ENCODE measurements around the gene GPC1.

GPC1 gene

DNA sequence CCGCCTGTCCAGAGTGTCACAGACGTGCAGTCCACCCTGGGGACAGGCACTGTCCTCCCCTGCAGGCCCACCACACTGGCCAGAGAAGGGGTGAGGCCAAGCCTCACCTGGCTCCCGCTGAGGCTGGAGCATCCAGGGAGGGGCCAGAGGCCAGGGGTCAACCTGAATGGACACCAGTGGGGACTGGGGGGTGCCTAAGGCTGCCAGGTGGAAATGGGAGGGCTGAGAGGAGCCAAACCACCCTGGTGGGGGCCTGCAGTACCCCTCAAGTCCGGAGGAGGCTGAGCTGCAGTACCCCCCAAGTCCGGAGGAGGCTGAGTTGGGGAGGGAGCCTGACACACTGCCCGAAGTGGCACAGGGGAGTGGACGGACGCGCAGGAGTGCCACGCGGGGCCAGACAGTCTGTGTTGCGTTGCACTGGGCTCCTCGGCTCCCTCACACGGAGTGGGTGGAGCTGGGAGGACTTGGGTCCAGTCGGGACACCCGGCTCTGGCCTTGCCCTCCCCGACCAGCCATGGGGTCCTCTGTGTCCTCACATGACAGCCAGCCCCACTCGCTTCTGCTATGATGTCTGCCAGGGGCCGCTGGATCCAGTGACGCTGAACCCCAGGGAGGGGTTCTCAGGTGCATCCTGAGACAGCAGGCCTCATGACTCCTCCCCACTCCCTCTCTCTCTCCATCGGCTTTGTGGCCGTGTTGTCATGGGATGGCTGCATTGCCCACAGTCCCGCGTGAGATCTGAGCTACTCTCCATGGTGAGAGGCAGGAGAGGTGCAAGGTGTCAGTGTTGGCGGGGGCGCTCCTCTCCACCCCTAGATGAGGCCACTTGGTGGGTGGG, 22.3 kb upstream of the GPC1 start:
- Histone ChIP-seq H3K27me3 (ENCODE audit: low read depth, low read length) (no peaks in the 10 kb centered on the region), H3K4me3 (ENCODE audit: low read length) (no peak overlapping the region), H3K27ac (ENCODE audit: low read length) (no peak overlapping the region), H2AFZ (ENCODE audit: low read depth, low read length) (no peak overlapping the region), H3K79me2 (ENCODE audit: low read length) (no peaks in the 10 kb centered on the region), H4K20me1 (ENCODE audit: insufficient read depth, low read length) (no peaks in the 10 kb centered on the region), H3K36me3 (replicated peaks; ENCODE audit: low read depth, low read length) (no peaks in the 10 kb centered on the region), H3K9ac (ENCODE audit: low read length) (no peak overlapping the region), H3K9me3 (ENCODE audit: insufficient read depth, low read length) (no peaks in the 10 kb centered on the region), H3K4me1 (ENCODE audit: low read length) (no peaks in the 10 kb centered on the region), H3K4me2 (ENCODE audit: low read length) (no peak overlapping the region)
- TF ChIP-seq, protein P1, sequence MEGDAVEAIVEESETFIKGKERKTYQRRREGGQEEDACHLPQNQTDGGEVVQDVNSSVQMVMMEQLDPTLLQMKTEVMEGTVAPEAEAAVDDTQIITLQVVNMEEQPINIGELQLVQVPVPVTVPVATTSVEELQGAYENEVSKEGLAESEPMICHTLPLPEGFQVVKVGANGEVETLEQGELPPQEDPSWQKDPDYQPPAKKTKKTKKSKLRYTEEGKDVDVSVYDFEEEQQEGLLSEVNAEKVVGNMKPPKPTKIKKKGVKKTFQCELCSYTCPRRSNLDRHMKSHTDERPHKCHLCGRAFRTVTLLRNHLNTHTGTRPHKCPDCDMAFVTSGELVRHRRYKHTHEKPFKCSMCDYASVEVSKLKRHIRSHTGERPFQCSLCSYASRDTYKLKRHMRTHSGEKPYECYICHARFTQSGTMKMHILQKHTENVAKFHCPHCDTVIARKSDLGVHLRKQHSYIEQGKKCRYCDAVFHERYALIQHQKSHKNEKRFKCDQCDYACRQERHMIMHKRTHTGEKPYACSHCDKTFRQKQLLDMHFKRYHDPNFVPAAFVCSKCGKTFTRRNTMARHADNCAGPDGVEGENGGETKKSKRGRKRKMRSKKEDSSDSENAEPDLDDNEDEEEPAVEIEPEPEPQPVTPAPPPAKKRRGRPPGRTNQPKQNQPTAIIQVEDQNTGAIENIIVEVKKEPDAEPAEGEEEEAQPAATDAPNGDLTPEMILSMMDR (IDR thresholded peaks at IDR 0.05; ENCODE audit: low read depth, low read length): no peak
- TF ChIP-seq EZH2phosphoT487 (IDR thresholded peaks at IDR 0.05; ENCODE audit: low read depth): no peak

DNA sequence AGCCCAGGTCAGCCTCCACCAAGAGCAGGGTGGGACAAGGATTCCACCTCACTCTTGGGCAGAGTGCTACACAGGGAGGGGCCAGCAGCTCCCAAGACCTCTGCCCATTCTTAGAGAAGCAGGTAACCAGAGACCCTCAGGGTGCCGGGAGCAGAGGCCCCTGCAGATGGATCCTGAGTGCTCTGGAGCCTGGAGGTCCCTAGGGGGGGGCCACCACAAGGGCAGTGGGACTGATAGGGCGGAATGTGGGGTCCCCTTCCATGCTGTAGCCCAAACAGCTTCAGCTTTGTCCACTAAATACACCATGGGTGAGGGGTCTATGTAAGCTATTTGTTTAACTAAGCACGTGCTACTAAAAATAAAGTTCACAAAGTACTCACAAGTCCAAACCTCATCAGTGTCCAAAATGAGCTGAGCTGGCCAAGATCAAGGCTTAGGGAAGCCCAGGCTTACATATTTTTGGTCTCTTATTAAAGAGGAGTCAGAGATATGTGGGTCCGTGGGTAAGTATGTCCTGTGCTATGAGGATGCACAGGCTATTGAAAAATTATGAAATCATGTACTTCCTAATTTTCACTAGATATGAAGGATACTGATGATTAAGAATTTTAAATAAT, 21.5 kb upstream of the GPC1 start:
- H3K4me3 ChIP-seq (ENCODE audit: low read length): no peak overlapping the region
- no peaks in the 10 kb centered on the region for H3K36me3 ChIP-seq (replicated peaks; ENCODE audit: low read depth, low read length)
- TF ChIP-seq EZH2phosphoT487 (IDR thresholded peaks at IDR 0.05; ENCODE audit: low read depth): no peak
- TF ChIP-seq, protein P1 (IDR thresholded peaks at IDR 0.05; ENCODE audit: low read depth, low read length): no peak
- no peaks in the 10 kb centered on the region for H3K79me2 ChIP-seq (ENCODE audit: low read length)
- no peaks in the 10 kb centered on the region for H3K27me3 ChIP-seq (ENCODE audit: low read depth, low read length)
- no peaks in the 10 kb centered on the region for H4K20me1 ChIP-seq (ENCODE audit: insufficient read depth, low read length)
- no peak overlapping the region for H2AFZ ChIP-seq (ENCODE audit: low read depth, low read length)
- no peak overlapping the region for H3K4me2 ChIP-seq (ENCODE audit: low read length)
- H3K9ac ChIP-seq (ENCODE audit: low read length): no peak overlapping the region
- no peaks in the 10 kb centered on the region for H3K4me1 ChIP-seq (ENCODE audit: low read length)
- H3K27ac ChIP-seq (ENCODE audit: low read length): no peak overlapping the region
- no peaks in the 10 kb centered on the region for H3K9me3 ChIP-seq (ENCODE audit: insufficient read depth, low read length)

DNA sequence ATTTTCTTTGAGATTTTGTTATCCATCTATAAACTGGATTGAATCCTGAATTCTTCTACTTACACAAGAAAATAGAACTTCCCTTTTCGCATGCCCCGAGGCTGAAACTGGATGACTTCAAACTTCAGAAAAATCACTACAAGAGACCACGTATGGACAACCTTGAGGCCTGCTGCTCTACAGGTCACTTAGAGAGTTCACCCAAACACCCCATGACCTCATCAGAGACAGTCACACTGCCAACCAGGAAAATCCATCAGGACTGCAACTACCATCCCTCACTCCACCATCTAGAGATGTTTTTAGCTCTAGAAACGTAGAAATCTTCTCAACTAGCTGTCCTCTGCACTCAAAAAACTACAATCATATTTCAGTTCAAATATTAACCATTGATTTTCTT, 18.6 kb upstream of the GPC1 start:
- H3K27ac ChIP-seq (ENCODE audit: low read length): no peak overlapping the region
- H3K27me3 ChIP-seq (ENCODE audit: low read depth, low read length): no peaks in the 10 kb centered on the region
- H2AFZ ChIP-seq (ENCODE audit: low read depth, low read length): no peak overlapping the region
- H3K4me2 ChIP-seq (ENCODE audit: low read length): no peak overlapping the region
- H3K4me1 ChIP-seq (ENCODE audit: low read length): no peaks in the 10 kb centered on the region
- no peak overlapping the region for H3K9ac ChIP-seq (ENCODE audit: low read length)
- no peaks in the 10 kb centered on the region for H3K9me3 ChIP-seq (ENCODE audit: insufficient read depth, low read length)
- no peak for TF ChIP-seq EZH2phosphoT487 (IDR thresholded peaks at IDR 0.05; ENCODE audit: low read depth)
- TF ChIP-seq, protein P1 (IDR thresholded peaks at IDR 0.05; ENCODE audit: low read depth, low read length): no peak
- no peaks in the 10 kb centered on the region for H3K36me3 ChIP-seq (replicated peaks; ENCODE audit: low read depth, low read length)
- H3K4me3 ChIP-seq (ENCODE audit: low read length): no peak overlapping the region
- H4K20me1 ChIP-seq (ENCODE audit: insufficient read depth, low read length): no peaks in the 10 kb centered on the region
- H3K79me2 ChIP-seq (ENCODE audit: low read length): no peaks in the 10 kb centered on the region

GRCh38 chr2:240418311-240418710, 17.2 kb upstream of the GPC1 start:
- Histone ChIP-seq H3K4me1 (ENCODE audit: low read length) (no peaks in the 10 kb centered on the region), H2AFZ (ENCODE audit: low read depth, low read length) (no peak overlapping the region), H3K9me3 (ENCODE audit: insufficient read depth, low read length) (no peaks in the 10 kb centered on the region), H3K27ac (ENCODE audit: low read length) (no peak overlapping the region), H3K36me3 (replicated peaks; ENCODE audit: low read depth, low read length) (no peaks in the 10 kb centered on the region), H3K4me3 (ENCODE audit: low read length) (no peak overlapping the region), H3K9ac (ENCODE audit: low read length) (no peak overlapping the region), H3K27me3 (ENCODE audit: low read depth, low read length) (no peaks in the 10 kb centered on the region), H4K20me1 (ENCODE audit: insufficient read depth, low read length) (no peaks in the 10 kb centered on the region), H3K4me2 (ENCODE audit: low read length) (no peak overlapping the region), H3K79me2 (ENCODE audit: low read length) (no peaks in the 10 kb centered on the region)
- TF ChIP-seq, protein P1 (IDR thresholded peaks at IDR 0.05; ENCODE audit: low read depth, low read length): no peak
- no peak for TF ChIP-seq EZH2phosphoT487 (IDR thresholded peaks at IDR 0.05; ENCODE audit: low read depth)

Measured in OCI-LY3 (cell line).